Pancreas (tissue), 10 donors: Measurements from ENCODE around the gene OSR1. TPM values are rescaled to one million over a fixed set of nuclear protein-coding genes. Genes with fewer than 3 reads are reported as not detected.
A peak's percentile ranks its signal among the peaks of the same experiment; 100 is the strongest.
"Not testable (repeated sequence)": the region's sequence is repeated elsewhere in the genome, so short reads cannot be mapped to it uniquely, and the experiment has no call there.

Experiments used
- ATAC-seq, 4 donors: fragments of 200-7000 bp; cut with Tn5 transposase; one replicate each; pipeline versions ENCODE4 v1.8.0 to v1.9.1; 2020; ENCODE audit warnings: mild to moderate bottlenecking in 4 of 4, moderate library complexity in 4 of 4
- DNase-seq, 6 donors: peaks; one replicate each; pipeline ENCODE4 v3.0.0-alpha.2; 2020
- FAIRE-seq: peaks from 2 replicates; lab custom pipeline; 2012; peaks lifted over from hg19 to GRCh38; lab: Jason Lieb, UNC
- H3K27ac ChIP-seq, 4 donors: fragments of 200-600 bp; sonication (generic); 1 replicate in 3 of 4; 2 replicates in 1 of 4; pipeline versions ENCODE4 v1.5.0 to v1.8.0; 2020
- H3K27me3 ChIP-seq, 4 donors: fragments of 200-600 bp; one replicate each; pipeline ENCODE4 v1.8.0; 2021
- H3K36me3 ChIP-seq, 3 donors: fragments of 200-600 bp; sonication (generic) in 1 of 3; one replicate each; pipeline versions ENCODE4 v1.5.0 to v1.8.0; 2020 to 2021
- H3K4me1 ChIP-seq, 3 donors: fragments of 200-600 bp; one replicate each; pipeline ENCODE4 v1.8.0; 2021
- H3K4me3 ChIP-seq, 4 donors: fragments of 200-600 bp; sonication (generic) in 2 of 4; one replicate each; pipeline versions ENCODE4 v1.5.0 to v1.8.0; 2020 to 2021
- H3K9me3 ChIP-seq, 4 donors: fragments of 200-600 bp; one replicate each; pipeline ENCODE4 v1.8.0; 2021
- CTCF ChIP-seq, 4 donors: fragments of 200-600 bp; sonication (generic) in 3 of 4; IDR thresholded peaks; one replicate each; pipeline versions ENCODE4 v1.5.0 to v1.8.0; 2021; ENCODE audit warnings: antibody characterized with exemption in 4 of 4
- WGBS, 2 donors: extraction: QIAGEN DNeasy Blood & Tissue Kit; methylation state at CpG; one replicate each; pipeline ENCODE4 v1.1.7; 2013; 5-methylcytosine and 5-hydroxymethylcytosine counted together
- intact Hi-C, 3 donors: fragments of 100-400 bp; cut with DNase I; formaldehyde crosslinking; loops; one replicate each; pipeline versions ENCODE4 v1.11.1 to v1.14.2; 2022
- polyA plus RNA-seq, 2 donors: library from polyadenylated mRNA; stranded (reverse); fragments of 200-250 nt; gene quantifications; one replicate each; pipeline ENCODE4 v1.2.3, GENCODE V29; 2013
- total RNA-seq, 6 donors: library from RNA; stranded (reverse); fragmentation: NEBNext Ultra II Directional in 4 of 6; extraction: Animal tissue kit (Norgen Biotek cat#: 25700) in 4 of 6; gene quantifications; one replicate each; pipeline versions ENCODE4 v1.2.1 to v1.2.4, GENCODE V29; 2021 to 2023
- donor health status: healthy with polysubstance abuse.
- donor health status: DM: no; HTN: no; CAD: no; lungs with moderate emphysema.
- donor health status: DM: no; HTN: no; CAD: no.
- donor health status: control.
- donor health status: control.
- donor health status: Bipolar disorder and iron deficiency.
- donor health status: DM: yes; HTN: yes; CAD: no.
- donor health status: DM: no; HTN: no; CAD: no.
- donor health status: DM: no; HTN: no; CAD: no.
- donor health status: DM: yes; HTN: yes; CAD: no.

OSR1 gene
- total and polyA plus RNA-seq, 8 donors, result 0.24 to 2.7 (median 1.1) TPM

DNA sequence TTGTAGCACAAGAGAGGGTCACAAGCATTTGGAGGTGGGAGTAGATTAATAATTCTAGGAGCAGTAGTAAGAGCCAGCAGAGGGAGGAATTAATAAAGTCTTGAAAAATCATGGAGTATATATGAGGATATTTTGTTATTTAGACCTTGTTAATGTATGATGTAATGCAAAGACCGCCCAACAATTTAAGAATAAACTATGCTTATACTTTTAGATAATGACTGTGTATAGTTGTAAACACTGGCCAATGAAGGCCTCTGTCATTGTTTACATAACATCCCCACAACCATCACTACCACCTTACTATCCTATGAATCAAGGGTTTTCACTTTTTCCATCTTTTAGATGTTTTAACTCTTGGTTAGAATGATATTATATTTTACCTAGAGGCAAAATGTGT, 37.6 kb downstream of the OSR1 start:
- H3K4me3 ChIP-seq, result no peak overlapping the region
- H3K27me3 ChIP-seq, result no peaks in the 10 kb centered on the region
- ATAC-seq (no peak), DNase-seq (no peak), FAIRE-seq (no peak)
- 93 to 98% methylated on average over 1 of the region's 1 CpG for WGBS, 2 donors
- intact Hi-C loops, result no loop called here
- no peak overlapping the region for H3K27ac ChIP-seq
- no peaks in the 10 kb centered on the region for H3K4me1 ChIP-seq
- TF ChIP-seq CTCF (IDR thresholded peaks at IDR 0.05), result no peak
- H3K36me3 ChIP-seq, result no peaks in the 10 kb centered on the region
- no peaks in the 10 kb centered on the region for H3K9me3 ChIP-seq

DNA sequence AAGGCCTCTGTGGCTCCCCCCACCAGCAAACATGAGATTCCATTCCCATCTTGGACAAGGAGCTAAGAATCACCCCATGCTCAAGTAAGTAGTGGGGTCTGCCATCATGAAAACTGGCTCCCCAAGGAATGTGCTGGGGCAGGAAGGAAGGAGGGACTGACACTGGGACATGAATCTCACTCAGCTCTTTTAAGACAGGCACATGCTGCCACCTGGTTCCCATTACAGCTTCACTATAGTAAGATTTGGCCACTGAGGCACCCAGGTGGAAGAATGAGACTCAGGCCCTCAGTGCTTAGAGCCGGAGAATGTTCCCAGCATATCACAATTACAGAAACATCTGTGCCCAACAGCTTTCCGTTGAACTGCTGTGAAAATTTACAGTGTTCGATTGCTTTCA, 38.7 kb downstream of the OSR1 start:
- FAIRE-seq, result no peak

GRCh38 chr2:19319064-19319463, 39.4 kb downstream of the OSR1 start:
- H3K27me3 ChIP-seq, result no peaks in the 10 kb centered on the region
- H3K4me1 ChIP-seq, result no peaks in the 10 kb centered on the region
- WGBS, 2 donors, result 89 to 97% methylated on average over 3 of the region's 3 CpGs
- H3K36me3 ChIP-seq, result no peaks in the 10 kb centered on the region
- DNase-seq, result no peak
- no peak for TF ChIP-seq CTCF (IDR thresholded peaks at IDR 0.05)
- H3K27ac ChIP-seq, result no peak overlapping the region
- intact Hi-C loops, result no loop called here
- FAIRE-seq, result no peak
- H3K4me3 ChIP-seq, result no peak overlapping the region
- no peaks in the 10 kb centered on the region for H3K9me3 ChIP-seq
- ATAC-seq, result no peak

More for the DNA sequence above, 38.7 kb downstream of the OSR1 start:
- H3K4me1 ChIP-seq, result no peaks in the 10 kb centered on the region
- H3K36me3 ChIP-seq, result no peaks in the 10 kb centered on the region
- WGBS, 2 donors, result 88 to 92% methylated on average over 3 of the region's 3 CpGs
- ATAC-seq (no peak), DNase-seq (no peak)
- H3K9me3 ChIP-seq, result no peaks in the 10 kb centered on the region
- intact Hi-C loops, result no loop called here
- no peak for TF ChIP-seq CTCF (IDR thresholded peaks at IDR 0.05)
- no peaks in the 10 kb centered on the region for H3K27me3 ChIP-seq
- no peak overlapping the region for H3K4me3 ChIP-seq
- H3K27ac ChIP-seq, result no peak overlapping the region

DNA sequence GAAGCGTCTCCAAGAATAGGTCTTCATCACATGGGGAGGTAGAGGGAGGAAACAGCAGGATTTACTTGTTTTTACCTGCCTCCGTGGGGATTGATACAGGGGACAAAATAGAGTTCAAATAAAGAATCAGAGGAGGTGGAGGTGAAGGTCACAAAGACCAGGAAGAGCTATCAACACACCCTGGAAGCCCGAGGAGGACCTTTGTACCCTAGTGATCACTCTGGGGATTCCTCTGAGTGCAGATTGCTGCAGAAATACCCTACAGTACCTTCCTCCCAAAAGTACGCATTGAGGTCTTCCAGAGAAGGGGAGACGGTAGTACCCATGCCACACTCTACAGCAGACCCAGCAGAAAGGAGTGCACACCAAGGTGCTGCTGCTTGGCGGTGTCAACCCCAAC, 44.9 kb downstream of the OSR1 start:
- Histone ChIP-seq H3K36me3 (no peaks in the 10 kb centered on the region), H3K27ac (no peak overlapping the region), H3K4me3 (no peak overlapping the region), H3K9me3 (no peaks in the 10 kb centered on the region), H3K27me3 (no peaks in the 10 kb centered on the region), H3K4me1 (no peaks in the 10 kb centered on the region)
- DNase-seq (no peak), FAIRE-seq (no peak), ATAC-seq (no peak)
- intact Hi-C loops, result no loop called here
- 79 to 88% methylated on average over 6 of the region's 6 CpGs for WGBS, 2 donors
- TF ChIP-seq CTCF (IDR thresholded peaks at IDR 0.05), result no peak

- Histone ChIP-seq H3K27me3 (no peaks in the 10 kb centered on the region), H3K9me3 (no peaks in the 10 kb centered on the region), H3K27ac (no peak overlapping the region), H3K4me1 (no peaks in the 10 kb centered on the region), H3K4me3 (no peak overlapping the region), H3K36me3 (no peaks in the 10 kb centered on the region)
- ATAC-seq, result peak; percentile 60 to 71 (median 63)
- no peak for TF ChIP-seq CTCF (IDR thresholded peaks at IDR 0.05)
- DNase-seq, result peak in 1 of 6 donors; percentile 38
- intact Hi-C loops, result no loop called here
- FAIRE-seq, result no peak
Measured at GRCh38 chr2:19312949-19313348, 45.5 kb downstream of the OSR1 start.

- intact Hi-C loops, H3K4me3 ChIP-seq, DNase-seq, H3K27ac ChIP-seq, H3K4me1 ChIP-seq, ATAC-seq, H3K36me3 ChIP-seq, H3K9me3 ChIP-seq, FAIRE-seq, H3K27me3 ChIP-seq: not testable (repeated sequence)
- WGBS, 2 donors, result 81 to 86% methylated on average over 15 to 17 of the region's 18 CpGs
Measured at GRCh38 chr2:19306065-19306464, 52.4 kb downstream of the OSR1 start.

DNA sequence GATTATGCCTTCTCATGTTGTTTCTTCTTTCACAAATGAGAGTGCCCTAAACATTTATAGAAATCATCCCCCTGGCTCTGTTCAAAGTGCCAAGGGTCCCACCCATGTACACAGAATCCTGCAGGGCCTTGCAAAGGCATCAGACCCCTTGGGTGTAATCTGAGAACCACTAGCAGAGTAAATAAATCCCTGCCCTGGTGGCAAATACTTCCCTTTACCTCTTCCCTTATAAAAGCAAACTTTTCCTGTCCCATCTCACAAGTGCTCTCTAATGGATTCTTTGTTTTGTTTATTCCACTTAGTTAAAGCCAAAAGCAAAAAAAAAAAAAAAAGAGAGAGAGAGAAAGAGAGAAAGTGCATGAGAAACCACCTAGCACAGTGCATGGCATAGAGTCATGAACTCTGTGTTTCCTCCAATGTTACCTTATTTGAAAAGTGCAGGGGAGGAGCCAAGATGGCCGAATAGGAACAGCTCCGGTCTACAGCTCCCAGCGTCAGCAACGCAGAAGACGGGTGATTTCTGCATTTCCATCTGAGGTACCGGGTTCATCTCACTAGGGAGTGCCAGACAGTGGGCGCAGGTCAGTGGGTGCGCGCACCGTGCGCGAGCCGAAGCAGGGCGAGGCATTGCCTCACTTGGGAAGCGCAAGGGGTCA, 52.9 kb downstream of the OSR1 start:
- H3K36me3 ChIP-seq, H3K9me3 ChIP-seq, H3K4me1 ChIP-seq, H3K27ac ChIP-seq, intact Hi-C loops, H3K27me3 ChIP-seq, DNase-seq, FAIRE-seq, ATAC-seq, H3K4me3 ChIP-seq: not testable (repeated sequence)
- WGBS, 2 donors, result 95 to 97% methylated on average over 7 to 9 of the region's 15 CpGs
